ENCODE data around the gene CFAP58. TPM values are rescaled to one million over a fixed set of nuclear protein-coding genes. Genes with fewer than 3 reads are reported as not detected.

The CFAP58 gene
- total RNA-seq, 1 experiment from 2014 or later, result not detected

DNA sequence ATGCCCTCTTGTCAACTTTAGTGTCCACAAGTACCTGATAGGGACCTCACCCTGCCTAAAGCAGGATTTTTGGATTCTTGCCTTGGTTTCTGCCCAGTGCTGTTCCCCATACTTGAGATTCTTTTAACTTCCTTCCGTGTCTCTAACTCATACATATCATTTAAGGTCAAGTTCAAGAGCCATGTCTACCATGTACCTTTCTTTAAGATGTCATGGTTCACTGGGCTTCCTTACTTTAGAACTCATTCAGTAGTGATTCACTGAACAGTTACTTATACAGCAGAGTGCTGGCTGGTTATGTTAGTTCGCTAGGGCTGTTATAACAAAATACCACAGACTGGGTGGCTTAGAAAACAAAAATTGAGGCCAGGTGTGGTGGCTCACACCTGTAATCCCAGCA, 5.0 kb upstream of the CFAP58 start:
- intact Hi-C loops (cut with micrococcal nuclease; ENCODE audit: unreplicated experiment), result no loop called here
- peaks cover 7% of the 10 kb centered on the region for H3K4me1 Mint-ChIP-seq (ENCODE audit: low read depth, unreplicated experiment)
- no peak overlapping the region for H3K27ac Mint-ChIP-seq (ENCODE audit: unreplicated experiment)
- no peak for DNase-seq
- no peak overlapping the region for H3K4me3 Mint-ChIP-seq (ENCODE audit: low read depth, unreplicated experiment)
- no peaks in the 10 kb centered on the region for H3K9me3 Mint-ChIP-seq (ENCODE audit: low read depth, unreplicated experiment)
- no peaks in the 10 kb centered on the region for H3K27me3 Mint-ChIP-seq (ENCODE audit: unreplicated experiment)
- CTCF ChIA-PET, result no interaction called here
- no TSS peak for BruUV-seq (replicated peaks)
- no peaks in the 10 kb centered on the region for H3K36me3 Mint-ChIP-seq (ENCODE audit: insufficient read depth, unreplicated experiment)
- TF ChIP-seq, protein P1, sequence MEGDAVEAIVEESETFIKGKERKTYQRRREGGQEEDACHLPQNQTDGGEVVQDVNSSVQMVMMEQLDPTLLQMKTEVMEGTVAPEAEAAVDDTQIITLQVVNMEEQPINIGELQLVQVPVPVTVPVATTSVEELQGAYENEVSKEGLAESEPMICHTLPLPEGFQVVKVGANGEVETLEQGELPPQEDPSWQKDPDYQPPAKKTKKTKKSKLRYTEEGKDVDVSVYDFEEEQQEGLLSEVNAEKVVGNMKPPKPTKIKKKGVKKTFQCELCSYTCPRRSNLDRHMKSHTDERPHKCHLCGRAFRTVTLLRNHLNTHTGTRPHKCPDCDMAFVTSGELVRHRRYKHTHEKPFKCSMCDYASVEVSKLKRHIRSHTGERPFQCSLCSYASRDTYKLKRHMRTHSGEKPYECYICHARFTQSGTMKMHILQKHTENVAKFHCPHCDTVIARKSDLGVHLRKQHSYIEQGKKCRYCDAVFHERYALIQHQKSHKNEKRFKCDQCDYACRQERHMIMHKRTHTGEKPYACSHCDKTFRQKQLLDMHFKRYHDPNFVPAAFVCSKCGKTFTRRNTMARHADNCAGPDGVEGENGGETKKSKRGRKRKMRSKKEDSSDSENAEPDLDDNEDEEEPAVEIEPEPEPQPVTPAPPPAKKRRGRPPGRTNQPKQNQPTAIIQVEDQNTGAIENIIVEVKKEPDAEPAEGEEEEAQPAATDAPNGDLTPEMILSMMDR (IDR thresholded peaks at IDR 0.05; ENCODE audit: unreplicated experiment), result no peak

DNA sequence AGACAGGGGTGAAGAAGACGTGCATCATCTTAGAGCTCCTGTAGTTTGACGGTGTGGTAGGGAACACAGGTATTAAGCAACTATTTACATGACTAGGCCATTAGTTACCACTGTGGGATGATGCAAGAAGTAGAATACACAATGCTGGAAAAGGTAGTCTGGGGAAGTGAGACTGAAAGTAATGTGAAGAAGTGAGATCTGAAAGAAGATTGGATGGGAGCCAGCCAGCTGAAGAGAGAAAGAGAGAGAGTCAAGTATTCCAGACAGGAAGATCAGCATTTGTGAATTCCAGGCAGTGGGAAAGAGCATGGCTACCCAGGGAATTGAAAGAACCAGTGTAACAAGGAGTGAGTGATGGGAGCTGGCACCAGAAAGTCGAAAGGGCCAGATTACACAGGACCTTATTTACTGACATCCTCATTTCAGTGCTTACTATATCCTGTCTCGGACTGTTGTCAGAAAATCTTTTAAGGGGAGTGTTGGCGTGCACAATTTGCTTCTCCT, 4.0 kb upstream of the CFAP58 start:
- Mint-ChIP-seq H3K4me1 (ENCODE audit: low read depth, unreplicated experiment) (peaks cover 7% of the 10 kb centered on the region), H3K27ac (ENCODE audit: unreplicated experiment) (no peak overlapping the region), H3K4me3 (ENCODE audit: low read depth, unreplicated experiment) (no peak overlapping the region), H3K27me3 (ENCODE audit: unreplicated experiment) (no peaks in the 10 kb centered on the region), H3K36me3 (ENCODE audit: insufficient read depth, unreplicated experiment) (no peaks in the 10 kb centered on the region), H3K9me3 (ENCODE audit: low read depth, unreplicated experiment) (no peaks in the 10 kb centered on the region)
- TF ChIP-seq, protein P1 (IDR thresholded peaks at IDR 0.05; ENCODE audit: unreplicated experiment), result no peak
- BruUV-seq (replicated peaks), result no TSS peak
- peak; percentile 13 for DNase-seq
- intact Hi-C loops (cut with micrococcal nuclease; ENCODE audit: unreplicated experiment), result loop anchor here (1.0 kb wide), 2 partner anchors 44 to 58 kb away; no protein-coding TSS in a partner anchor
- CTCF ChIA-PET, result interaction anchor here (0.6 to 1.3 kb wide), 3 partner anchors 43 to 229 kb away, joined by 3 to 7 read pairs (median 3); no protein-coding TSS in a partner anchor

DNA sequence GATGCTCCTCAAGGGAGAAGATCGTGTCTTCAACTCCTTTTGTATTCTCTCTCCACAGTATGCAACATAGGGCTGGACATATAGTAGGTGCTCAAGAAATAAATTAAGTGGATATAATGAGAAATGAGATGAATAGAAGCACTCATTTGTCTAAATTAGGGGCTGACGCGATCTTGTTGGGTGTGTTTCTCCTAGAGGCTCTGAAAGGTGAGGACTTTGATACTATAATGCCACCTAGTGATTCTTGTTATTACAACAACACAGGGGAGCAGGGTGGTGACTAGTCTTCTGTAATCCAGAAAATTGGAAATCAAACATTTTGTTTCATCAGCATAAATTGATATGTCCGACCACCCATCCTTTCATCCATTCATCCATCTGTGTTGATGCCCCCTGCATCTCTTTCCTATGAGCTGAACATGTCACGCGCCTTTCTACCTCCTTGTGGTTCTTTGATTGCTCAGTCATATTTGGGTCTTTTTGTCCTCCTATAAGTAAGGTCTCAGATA, 3.5 kb upstream of the CFAP58 start:
- no peak overlapping the region for H3K27ac Mint-ChIP-seq (ENCODE audit: unreplicated experiment)
- no peak overlapping the region for H3K4me3 Mint-ChIP-seq (ENCODE audit: low read depth, unreplicated experiment)
- no peaks in the 10 kb centered on the region for H3K9me3 Mint-ChIP-seq (ENCODE audit: low read depth, unreplicated experiment)
- no peak for DNase-seq
- H3K36me3 Mint-ChIP-seq (ENCODE audit: insufficient read depth, unreplicated experiment), result no peaks in the 10 kb centered on the region
- CTCF ChIA-PET, result interaction anchor here (0.6 to 1.5 kb wide), 4 partner anchors 44 to 229 kb away, joined by 3 to 7 read pairs (median 5); no protein-coding TSS in a partner anchor
- peaks cover 7% of the 10 kb centered on the region for H3K4me1 Mint-ChIP-seq (ENCODE audit: low read depth, unreplicated experiment)
- BruUV-seq (replicated peaks), result no TSS peak
- H3K27me3 Mint-ChIP-seq (ENCODE audit: unreplicated experiment), result no peaks in the 10 kb centered on the region
- intact Hi-C loops (cut with micrococcal nuclease; ENCODE audit: unreplicated experiment), result loop anchor here (1.0 kb wide), 2 partner anchors 45 to 59 kb away; no protein-coding TSS in a partner anchor
- TF ChIP-seq, protein P1 (IDR thresholded peaks at IDR 0.05; ENCODE audit: unreplicated experiment), result no peak

DNA sequence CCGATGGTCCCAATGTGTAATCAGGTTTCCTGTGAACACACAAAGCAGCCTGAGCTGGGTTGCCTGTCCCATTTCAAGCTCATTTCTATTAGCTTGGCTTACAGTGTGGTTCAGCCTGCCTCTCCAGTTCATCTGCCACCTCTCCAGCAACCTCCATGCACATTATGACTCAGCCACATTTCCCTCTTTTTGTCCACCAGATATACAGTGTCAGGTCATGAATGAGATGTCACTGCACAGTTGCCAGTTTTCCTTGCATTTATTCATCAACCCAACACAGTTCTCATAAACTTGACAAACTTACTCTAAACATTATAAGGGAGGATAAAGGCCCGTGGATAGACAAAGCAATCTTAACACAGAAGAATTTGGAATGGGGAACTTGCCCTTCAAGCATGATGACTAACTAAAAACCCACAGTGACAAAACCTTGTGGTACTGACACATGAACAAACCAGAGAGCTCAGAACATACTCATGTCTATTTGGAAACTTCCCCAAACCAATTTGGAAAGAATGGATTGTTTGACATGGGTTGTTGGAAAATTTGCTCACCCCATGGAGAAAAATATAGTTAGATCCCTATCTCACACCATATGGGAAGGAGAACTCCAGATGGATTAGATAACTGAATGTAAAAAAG, 2.5 kb upstream of the CFAP58 start:
- no peaks in the 10 kb centered on the region for H3K9me3 Mint-ChIP-seq (ENCODE audit: low read depth, unreplicated experiment)
- no peak overlapping the region for H3K27ac Mint-ChIP-seq (ENCODE audit: unreplicated experiment)
- no peaks in the 10 kb centered on the region for H3K27me3 Mint-ChIP-seq (ENCODE audit: unreplicated experiment)
- CTCF ChIA-PET, result interaction anchor here (1.5 kb wide), 1 partner anchor 77 kb away, joined by 7 read pairs; no protein-coding TSS in a partner anchor
- peaks cover 7% of the 10 kb centered on the region for H3K4me1 Mint-ChIP-seq (ENCODE audit: low read depth, unreplicated experiment)
- no peak overlapping the region for H3K4me3 Mint-ChIP-seq (ENCODE audit: low read depth, unreplicated experiment)
- TF ChIP-seq, protein P1 (IDR thresholded peaks at IDR 0.05; ENCODE audit: unreplicated experiment), result no peak
- no peak for DNase-seq
- H3K36me3 Mint-ChIP-seq (ENCODE audit: insufficient read depth, unreplicated experiment), result no peaks in the 10 kb centered on the region
- BruUV-seq (replicated peaks), result no TSS peak
- intact Hi-C loops (cut with micrococcal nuclease; ENCODE audit: unreplicated experiment), result no loop called here

Data from Calu3 (cell line).